NT2/D1 (cell line): ENCODE measurements around the gene PPP3CA.

Experiments
- SUZ12 ChIP-seq: IDR thresholded peaks from 2 replicates; pipeline ENCODE4 v1.6.1; 2011; ENCODE audit not compliant: insufficient read length, insufficient read depth; ENCODE audit errors: extremely low read depth
- YY1 ChIP-seq: IDR thresholded peaks from 2 replicates; pipeline ENCODE4 v1.6.1; 2011; ENCODE audit not compliant: insufficient read length, insufficient read depth
- ZNF274 ChIP-seq: IDR thresholded peaks from 2 replicates; pipeline ENCODE4 v1.6.1; 2011; ENCODE audit warnings: mild to moderate bottlenecking, low read depth, low read length

DNA sequence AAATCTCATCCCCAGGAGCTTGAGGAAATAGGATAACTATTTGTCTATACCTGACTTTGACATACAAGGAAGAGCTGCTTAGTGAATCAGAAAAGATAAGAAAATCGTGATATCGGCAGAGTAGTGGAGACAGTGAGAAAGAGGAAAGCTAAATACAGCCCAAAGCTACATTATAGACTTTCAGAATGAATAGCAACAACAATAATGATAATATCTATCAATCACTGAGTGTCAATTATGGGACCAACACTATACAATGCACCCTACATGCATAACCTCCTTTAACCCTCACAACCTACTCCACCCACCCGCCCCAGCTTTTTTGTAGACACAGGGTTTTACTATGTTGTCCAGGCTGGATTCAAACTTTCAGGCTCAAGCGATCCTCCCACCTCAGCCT, 205.1 kb downstream of the PPP3CA start:
- TF ChIP-seq SUZ12 (no peak), YY1 (no peak), ZNF274 (no peak)
